Kidney epithelial cell (primary cell): ENCODE data around the gene PSMB11. TPM values are rescaled to one million over a fixed set of nuclear protein-coding genes. Genes with fewer than 3 reads are reported as not detected.

Experiments used
- DNase-seq: peaks from one replicate; pipeline ENCODE4 v3.0.0-alpha.2; 2010; ENCODE audit warnings: low read depth
- H3K27me3 ChIP-seq: 2 replicates; pipeline ENCODE4 v1.6.0; 2011; ENCODE audit warnings: low read length; ENCODE audit not compliant: control insufficient read depth, insufficient read depth
- H3K36me3 ChIP-seq: 2 replicates; pipeline ENCODE4 v1.5.1; 2011; ENCODE audit warnings: low read length; ENCODE audit not compliant: control insufficient read depth, insufficient read depth
- H3K4me3 ChIP-seq: 2 replicates; pipeline ENCODE4 v1.5.1; 2011; ENCODE audit warnings: low read depth, mild to moderate bottlenecking, control low read depth, low read length
- total RNA-seq: library from RNA; depleted of rRNA; stranded (reverse); fragments of >200 nt; gene quantifications from 2 replicates; pipeline ENCODE4 v1.2.3, GENCODE V29; 2015
- TF ChIP-seq, protein P1 (sequence below): IDR thresholded peaks from 2 replicates; pipeline ENCODE4 v1.5.1; 2011; ENCODE audit warnings: mild to moderate bottlenecking, moderate library complexity, low read length, control low read depth, inconsistent platforms; ENCODE audit not compliant: insufficient read depth, poor library complexity, severe bottlenecking

The PSMB11 gene
- total RNA-seq, 1 donor from 2014 or later, result not detected

- TF ChIP-seq, protein P1, sequence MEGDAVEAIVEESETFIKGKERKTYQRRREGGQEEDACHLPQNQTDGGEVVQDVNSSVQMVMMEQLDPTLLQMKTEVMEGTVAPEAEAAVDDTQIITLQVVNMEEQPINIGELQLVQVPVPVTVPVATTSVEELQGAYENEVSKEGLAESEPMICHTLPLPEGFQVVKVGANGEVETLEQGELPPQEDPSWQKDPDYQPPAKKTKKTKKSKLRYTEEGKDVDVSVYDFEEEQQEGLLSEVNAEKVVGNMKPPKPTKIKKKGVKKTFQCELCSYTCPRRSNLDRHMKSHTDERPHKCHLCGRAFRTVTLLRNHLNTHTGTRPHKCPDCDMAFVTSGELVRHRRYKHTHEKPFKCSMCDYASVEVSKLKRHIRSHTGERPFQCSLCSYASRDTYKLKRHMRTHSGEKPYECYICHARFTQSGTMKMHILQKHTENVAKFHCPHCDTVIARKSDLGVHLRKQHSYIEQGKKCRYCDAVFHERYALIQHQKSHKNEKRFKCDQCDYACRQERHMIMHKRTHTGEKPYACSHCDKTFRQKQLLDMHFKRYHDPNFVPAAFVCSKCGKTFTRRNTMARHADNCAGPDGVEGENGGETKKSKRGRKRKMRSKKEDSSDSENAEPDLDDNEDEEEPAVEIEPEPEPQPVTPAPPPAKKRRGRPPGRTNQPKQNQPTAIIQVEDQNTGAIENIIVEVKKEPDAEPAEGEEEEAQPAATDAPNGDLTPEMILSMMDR, result no peak
- DNase-seq, result no peak
- Histone ChIP-seq H3K27me3 (no peaks in the 10 kb centered on the region), H3K36me3 (no peaks in the 10 kb centered on the region), H3K4me3 (no peak overlapping the region)
These were observed 16.7 kb upstream of the PSMB11 start for GRCh38 chr14:23025151-23025814.

GRCh38 chr14:23028799-23029198 is 13.2 kb upstream of the PSMB11 start:
- peaks cover 3% of the 10 kb centered on the region for H3K36me3 ChIP-seq
- no peak for DNase-seq
- H3K27me3 ChIP-seq, result no peaks in the 10 kb centered on the region
- TF ChIP-seq, protein P1, result no peak
- no peak overlapping the region for H3K4me3 ChIP-seq

DNA sequence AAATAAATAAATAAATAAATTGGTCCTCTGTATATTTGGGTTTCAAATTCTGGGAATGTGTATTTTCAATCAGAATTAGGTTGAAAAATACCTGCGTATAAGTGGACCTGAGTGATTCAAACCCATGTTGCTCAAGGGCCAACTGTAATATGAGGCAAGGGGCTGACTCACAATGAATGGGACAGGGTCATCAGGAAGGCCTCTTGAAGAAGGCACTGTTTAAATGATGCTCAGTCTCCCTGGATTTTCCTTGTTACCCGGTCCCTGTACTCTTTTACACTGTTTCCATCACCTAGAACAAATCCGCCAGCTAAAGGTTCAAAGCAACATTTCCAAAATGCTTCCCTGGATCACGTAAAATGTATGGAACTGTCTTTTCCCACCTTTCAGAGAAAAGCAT is 11.1 kb upstream of the PSMB11 start:
- no peaks in the 10 kb centered on the region for H3K27me3 ChIP-seq
- TF ChIP-seq, protein P1, result no peak
- peaks cover 3% of the 10 kb centered on the region for H3K36me3 ChIP-seq
- DNase-seq, result no peak
- no peak overlapping the region for H3K4me3 ChIP-seq

- DNase-seq, result no peak
- peak overlapping the region; percentile 1 for H3K4me3 ChIP-seq
- TF ChIP-seq, protein P1, result no peak
- H3K27me3 ChIP-seq, result no peaks in the 10 kb centered on the region
- H3K36me3 ChIP-seq, result peaks cover 3% of the 10 kb centered on the region
These were observed 8.7 kb upstream of the PSMB11 start for GRCh38 chr14:23033251-23033727.

DNA sequence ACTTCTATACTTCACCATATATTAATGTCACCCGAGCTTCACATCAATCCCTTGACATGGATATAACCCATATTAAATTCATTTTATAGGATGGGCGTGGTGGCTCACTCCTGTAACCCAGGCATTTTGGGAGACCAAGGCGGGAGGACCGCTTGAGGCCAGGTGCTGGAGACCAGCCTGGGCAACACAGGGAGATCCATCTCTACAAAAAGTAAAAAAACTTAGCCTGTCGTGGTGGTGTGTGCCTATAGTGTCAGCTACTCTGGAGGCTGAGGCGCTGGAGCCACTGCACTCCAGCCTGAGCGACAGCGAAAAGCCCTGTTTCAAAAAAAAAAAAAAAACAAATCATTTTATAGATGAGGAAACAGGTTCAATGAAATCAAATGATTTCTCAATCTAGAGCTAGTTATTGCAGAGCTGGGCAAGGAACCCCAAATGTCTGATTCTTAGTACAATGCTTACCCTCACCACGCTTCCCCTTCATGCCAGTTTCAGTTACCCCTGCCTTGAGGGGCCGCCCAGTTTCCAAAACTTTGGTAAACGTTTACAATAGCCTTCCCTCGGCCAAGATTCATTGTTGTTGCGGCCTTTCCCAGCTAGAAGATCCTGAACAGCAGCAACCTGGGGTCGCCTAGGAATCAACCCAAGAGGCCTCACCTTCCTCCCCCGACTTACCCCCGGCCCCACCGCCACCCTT is 8.1 kb upstream of the PSMB11 start:
- peaks cover 3% of the 10 kb centered on the region for H3K36me3 ChIP-seq
- H3K27me3 ChIP-seq, result no peaks in the 10 kb centered on the region
- no peak for DNase-seq
- peak overlapping the region; percentile 81 for H3K4me3 ChIP-seq
- TF ChIP-seq, protein P1, result no peak
